ENCODE data around the gene LRRC28. TPM values are rescaled to one million over a fixed set of nuclear protein-coding genes. Genes with fewer than 3 reads are reported as not detected.

Gene LRRC28
- total and polyA plus RNA-seq, 9 donors, result 11.3 to 39.7 (median 19.6) TPM

DNA sequence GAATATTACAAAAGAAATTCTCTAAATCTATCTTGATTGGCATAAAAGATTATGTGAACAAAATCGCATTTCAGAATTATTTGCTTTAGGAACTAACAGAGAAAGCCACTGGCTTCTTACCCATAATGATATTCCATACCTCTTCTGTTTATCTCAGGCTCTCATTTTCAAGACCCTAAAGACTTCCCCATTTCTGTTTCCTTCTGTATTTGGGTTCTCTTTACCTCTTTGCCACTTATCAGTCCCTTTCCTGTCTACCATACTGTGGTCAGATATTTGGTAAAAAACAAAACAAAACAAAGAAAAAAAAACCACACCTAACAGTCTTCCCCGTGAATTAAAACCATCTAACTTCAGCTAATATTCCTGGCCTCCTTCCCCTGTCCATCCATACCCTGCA is 108.5 kb downstream of the LRRC28 start:
- Histone ChIP-seq H3K9me3 (no peaks in the 10 kb centered on the region), H3K27ac (no peak overlapping the region), H3K4me1 (ENCODE audit: insufficient read depth) (no peaks in the 10 kb centered on the region), H3K27me3 (no peaks in the 10 kb centered on the region), H3K4me3 (no peak overlapping the region), H3K36me3 (no peaks in the 10 kb centered on the region)
- 86 to 96% (median 93%) methylated on average over 2 of the region's 2 CpGs for WGBS, 3 donors
- intact Hi-C loops (cut with DNase I), result no loop called here
- TF ChIP-seq POLR2A (IDR thresholded peaks at IDR 0.05) (no peak), EP300 (IDR thresholded peaks at IDR 0.05) (no peak)
- TF ChIP-seq, protein P1, sequence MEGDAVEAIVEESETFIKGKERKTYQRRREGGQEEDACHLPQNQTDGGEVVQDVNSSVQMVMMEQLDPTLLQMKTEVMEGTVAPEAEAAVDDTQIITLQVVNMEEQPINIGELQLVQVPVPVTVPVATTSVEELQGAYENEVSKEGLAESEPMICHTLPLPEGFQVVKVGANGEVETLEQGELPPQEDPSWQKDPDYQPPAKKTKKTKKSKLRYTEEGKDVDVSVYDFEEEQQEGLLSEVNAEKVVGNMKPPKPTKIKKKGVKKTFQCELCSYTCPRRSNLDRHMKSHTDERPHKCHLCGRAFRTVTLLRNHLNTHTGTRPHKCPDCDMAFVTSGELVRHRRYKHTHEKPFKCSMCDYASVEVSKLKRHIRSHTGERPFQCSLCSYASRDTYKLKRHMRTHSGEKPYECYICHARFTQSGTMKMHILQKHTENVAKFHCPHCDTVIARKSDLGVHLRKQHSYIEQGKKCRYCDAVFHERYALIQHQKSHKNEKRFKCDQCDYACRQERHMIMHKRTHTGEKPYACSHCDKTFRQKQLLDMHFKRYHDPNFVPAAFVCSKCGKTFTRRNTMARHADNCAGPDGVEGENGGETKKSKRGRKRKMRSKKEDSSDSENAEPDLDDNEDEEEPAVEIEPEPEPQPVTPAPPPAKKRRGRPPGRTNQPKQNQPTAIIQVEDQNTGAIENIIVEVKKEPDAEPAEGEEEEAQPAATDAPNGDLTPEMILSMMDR (IDR thresholded peaks at IDR 0.05), result no peak
- DNase-seq, result no peak

DNA sequence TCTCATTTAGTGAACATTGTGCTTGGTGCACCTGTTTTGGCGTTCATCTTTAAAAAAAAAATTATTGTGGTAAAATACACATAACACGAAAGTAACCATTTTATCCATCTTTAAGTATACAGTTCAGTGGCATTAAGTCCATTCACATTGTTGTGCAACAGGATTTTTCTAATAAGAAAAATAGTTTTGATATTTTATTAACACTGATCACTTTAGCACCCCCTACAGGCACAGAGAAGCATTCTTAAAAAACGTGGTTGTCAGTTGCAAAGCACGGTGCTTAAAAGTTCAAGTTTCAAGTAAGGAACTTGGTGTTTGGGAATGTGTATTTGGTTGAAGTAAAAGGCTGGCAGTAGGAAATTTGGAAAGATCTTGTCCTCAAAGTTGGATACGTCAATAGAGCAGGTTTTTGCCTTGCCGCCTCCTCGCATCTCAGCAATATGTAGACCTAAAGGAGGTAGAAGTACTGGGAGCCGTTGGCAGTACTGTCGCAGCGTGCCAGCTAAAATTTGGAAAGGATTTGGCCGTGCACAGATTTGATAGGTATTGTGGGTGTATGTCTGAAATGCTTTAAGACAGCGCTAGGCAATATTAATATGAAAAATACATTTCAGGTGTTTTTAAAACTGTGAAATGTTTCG is 110.4 kb downstream of the LRRC28 start:
- H3K4me3 ChIP-seq, result no peak overlapping the region
- H3K9me3 ChIP-seq, result no peaks in the 10 kb centered on the region
- no peaks in the 10 kb centered on the region for H3K36me3 ChIP-seq
- intact Hi-C loops (cut with DNase I), result no loop called here
- H3K4me1 ChIP-seq (ENCODE audit: insufficient read depth), result no peaks in the 10 kb centered on the region
- no peaks in the 10 kb centered on the region for H3K27me3 ChIP-seq
- no peak overlapping the region for H3K27ac ChIP-seq
- TF ChIP-seq, protein P1 (IDR thresholded peaks at IDR 0.05), result no peak
- TF ChIP-seq POLR2A (IDR thresholded peaks at IDR 0.05) (no peak), EP300 (IDR thresholded peaks at IDR 0.05) (no peak)
- 90% methylated on average over 13 of the region's 13 CpGs for WGBS, 3 donors
- DNase-seq, result no peak

GRCh38 chr15:99365242-99365641 is 114.0 kb downstream of the LRRC28 start:
- 82 to 94% (median 89%) methylated on average over 1 of the region's 1 CpG for WGBS, 3 donors
- Histone ChIP-seq H3K4me1 (ENCODE audit: insufficient read depth) (no peaks in the 10 kb centered on the region), H3K9me3 (no peaks in the 10 kb centered on the region), H3K36me3 (no peaks in the 10 kb centered on the region), H3K27me3 (no peaks in the 10 kb centered on the region), H3K4me3 (no peak overlapping the region), H3K27ac (no peak overlapping the region)
- no peak for DNase-seq
- TF ChIP-seq, protein P1 (IDR thresholded peaks at IDR 0.05), result no peak
- TF ChIP-seq EP300 (IDR thresholded peaks at IDR 0.05) (no peak), POLR2A (IDR thresholded peaks at IDR 0.05) (no peak)
- intact Hi-C loops (cut with DNase I), result no loop called here

DNA sequence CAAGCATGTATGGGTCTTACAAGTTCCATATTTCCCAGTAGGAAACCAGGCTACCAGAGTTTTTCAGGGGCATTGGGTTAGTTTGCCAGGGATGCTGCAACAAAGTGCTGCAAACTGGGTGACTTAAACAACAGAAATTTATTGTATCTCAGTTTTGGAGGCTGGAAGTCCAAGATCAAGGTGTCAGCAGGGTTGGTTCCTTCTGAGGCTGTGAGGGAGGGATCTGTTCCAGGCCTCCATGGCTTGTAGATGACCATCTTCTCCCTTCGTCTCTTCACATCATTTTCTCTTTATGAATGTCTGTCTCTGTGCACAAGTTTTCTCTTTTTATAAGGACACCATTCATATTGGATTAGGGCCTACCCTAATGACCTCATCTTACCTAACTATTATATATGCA is 114.7 kb downstream of the LRRC28 start:
- no peaks in the 10 kb centered on the region for H3K36me3 ChIP-seq
- H3K4me1 ChIP-seq (ENCODE audit: insufficient read depth), result peaks cover under 1% of the 10 kb centered on the region
- DNase-seq, result no peak
- WGBS, 3 donors, result 95 to 100% (median 98%) methylated on average over 1 of the region's 1 CpG
- no peaks in the 10 kb centered on the region for H3K9me3 ChIP-seq
- H3K27me3 ChIP-seq, result no peaks in the 10 kb centered on the region
- intact Hi-C loops (cut with DNase I), result no loop called here
- no peak overlapping the region for H3K27ac ChIP-seq
- TF ChIP-seq POLR2A (IDR thresholded peaks at IDR 0.05), result no peak
- H3K4me3 ChIP-seq, result no peak overlapping the region

DNA sequence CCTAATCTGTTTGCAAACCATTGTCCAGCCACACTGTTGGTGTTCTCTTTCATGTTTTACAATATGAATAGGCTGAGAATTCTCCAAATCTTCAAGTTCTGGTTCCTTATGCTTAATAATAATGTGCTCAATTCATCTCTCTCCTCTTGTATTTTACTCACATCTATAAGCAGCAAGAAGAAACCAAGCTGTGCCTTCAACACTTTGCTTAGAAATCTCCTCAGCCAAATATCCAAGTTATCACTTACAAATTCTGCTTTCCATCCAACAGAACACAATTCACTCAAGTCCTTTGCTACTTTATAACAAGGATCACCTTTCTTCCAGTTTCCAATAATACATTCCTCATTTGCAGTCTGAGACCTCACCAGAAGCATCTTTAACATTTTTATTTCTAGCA is 117.5 kb downstream of the LRRC28 start:
- no peak for TF ChIP-seq EP300 (IDR thresholded peaks at IDR 0.05)
- no peak for TF ChIP-seq POLR2A (IDR thresholded peaks at IDR 0.05)
- TF ChIP-seq, protein P1 (IDR thresholded peaks at IDR 0.05), result no peak
- Histone ChIP-seq H3K9me3 (no peaks in the 10 kb centered on the region), H3K4me3 (no peak overlapping the region), H3K4me1 (ENCODE audit: insufficient read depth) (peaks cover 2% of the 10 kb centered on the region), H3K27ac (no peak overlapping the region), H3K27me3 (no peaks in the 10 kb centered on the region), H3K36me3 (no peaks in the 10 kb centered on the region)
- intact Hi-C loops (cut with DNase I), result no loop called here
- no peak for DNase-seq

All from ovary (tissue), 9 donors.